MM.1S (cell line): ENCODE results near the gene APOC3.

Experiments used
- CTCF ChIP-seq: fragments of 300-600 bp; sonication (generic); IDR thresholded peaks from 2 replicates; pipeline ENCODE4 v1.5.1; 2016; ENCODE audit warnings: antibody characterized with exemption, low read length, mixed read lengths
- EZH2 ChIP-seq: fragments of 300-600 bp; sonication (generic); optimal IDR thresholded peaks from 2 replicates; pipeline ENCODE3; 2017; ENCODE audit warnings: low read depth, mild to moderate bottlenecking, antibody characterized with exemption, low read length, mixed read lengths
- EZH2phosphoT487 ChIP-seq: fragments of 300-600 bp; sonication (generic); IDR thresholded peaks from 2 replicates; pipeline ENCODE4 v1.6.1; 2018; ENCODE audit warnings: antibody characterized with exemption, low read length

GRCh38 chr11:116797816-116798215 lies 31.9 kb upstream of the APOC3 start:
- TF ChIP-seq CTCF (no peak), EZH2phosphoT487 (no peak), EZH2 (no peak)
